Muscle of arm (tissue), 12 donors: ENCODE results near the gene PTPN23. TPM values are rescaled to one million over a fixed set of nuclear protein-coding genes. Genes with fewer than 3 reads are reported as not detected.
"Not testable (repeated sequence)": the region's sequence is repeated elsewhere in the genome, so short reads cannot be mapped to it uniquely, and the experiment has no call there.

ENCODE experiments used
- DNase-seq: peaks from one replicate; pipeline ENCODE4 v3.0.0-alpha.2; 2013
- polyA plus RNA-seq, 12 donors: library from polyadenylated mRNA; unstranded; fragments of 120-200 nt; gene quantifications; one replicate each; pipeline ENCODE4 v1.2.1, GENCODE V29; 2013; ENCODE audit not compliant: insufficient read length in 12 of 12

The PTPN23 gene
- polyA plus RNA-seq, 12 donors: 17.2 to 29.4 (median 19.7) TPM; not detected in 1

DNA sequence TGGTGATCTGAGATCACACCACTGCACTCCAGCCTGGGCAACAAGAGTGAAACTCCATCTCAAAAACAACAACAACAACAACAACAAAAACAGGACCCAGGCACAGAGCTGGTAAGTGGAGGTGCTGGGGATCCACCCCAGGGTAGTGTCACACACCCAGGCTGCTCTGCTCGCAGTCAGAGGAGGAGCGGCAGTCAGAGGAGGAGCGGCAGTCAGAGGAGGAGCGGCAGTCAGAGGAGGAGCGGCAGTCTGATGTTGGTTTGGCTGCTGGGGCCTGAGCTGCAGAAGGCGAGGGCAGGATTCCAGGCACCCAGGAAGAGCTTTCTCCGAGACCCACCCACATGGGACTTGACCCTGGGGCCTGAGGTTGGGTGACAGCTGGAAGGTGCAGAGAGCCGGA, 10.8 kb upstream of the PTPN23 start:
- DNase-seq: not testable (repeated sequence)

DNA sequence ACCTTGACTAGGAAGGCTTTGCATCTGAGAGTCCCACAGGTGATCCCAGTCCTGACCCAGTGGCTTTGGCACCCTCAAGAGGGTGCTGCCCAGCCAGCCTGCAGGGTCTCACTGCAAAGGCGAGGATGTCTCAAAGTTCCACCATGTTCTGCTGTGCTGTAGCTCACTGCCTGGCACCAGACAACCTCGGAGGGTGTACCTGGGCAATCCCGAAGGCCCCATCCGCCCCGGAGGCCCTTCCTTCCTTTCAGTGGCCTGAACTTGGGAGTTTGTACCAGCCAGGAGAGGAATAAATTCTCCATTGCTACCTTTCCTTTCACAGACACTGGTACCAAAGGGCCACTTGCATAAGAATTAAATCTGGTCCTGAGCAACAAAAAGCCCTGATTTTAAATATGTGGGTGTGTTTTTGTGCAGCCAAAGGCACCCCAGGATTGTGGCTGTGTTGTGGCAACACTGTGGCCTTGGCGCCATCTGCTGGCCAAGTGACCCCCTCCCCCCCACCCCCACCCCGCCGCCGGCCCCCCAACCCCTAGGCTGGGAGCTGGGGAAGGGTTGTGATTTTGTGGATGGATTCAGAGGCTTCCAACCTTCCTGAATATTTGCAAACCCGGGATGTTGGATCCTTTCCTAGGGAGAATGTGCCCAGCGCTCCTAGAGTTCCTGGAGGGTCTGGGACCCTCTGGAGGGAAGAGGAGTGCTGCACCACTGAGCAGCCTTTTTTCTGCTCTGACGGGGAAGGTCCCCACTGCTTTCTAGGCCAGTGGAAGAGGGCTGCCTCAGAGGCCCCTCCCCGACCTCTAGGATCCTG, 9.7 kb upstream of the PTPN23 start:
- no peak for DNase-seq

DNA sequence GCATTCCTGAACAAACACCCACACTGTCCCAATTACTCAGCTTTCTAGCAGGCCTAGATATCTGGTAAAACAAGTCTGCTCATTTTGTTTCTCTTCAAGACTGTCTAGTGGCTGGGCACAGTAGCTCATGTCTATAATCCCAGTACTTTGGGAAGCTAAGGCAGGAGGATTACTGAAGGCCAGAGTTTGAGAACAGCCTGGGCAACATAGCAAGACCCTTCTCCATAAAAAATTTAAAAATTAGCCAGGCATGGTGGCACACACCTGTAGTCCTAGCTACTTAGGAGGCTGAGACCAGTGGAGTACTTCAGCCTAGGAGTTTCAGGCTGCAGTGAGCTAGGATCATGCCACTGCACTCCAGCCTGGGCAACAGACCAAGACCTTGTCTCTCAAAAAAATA, 6.2 kb upstream of the PTPN23 start:
- no peak for DNase-seq

DNA sequence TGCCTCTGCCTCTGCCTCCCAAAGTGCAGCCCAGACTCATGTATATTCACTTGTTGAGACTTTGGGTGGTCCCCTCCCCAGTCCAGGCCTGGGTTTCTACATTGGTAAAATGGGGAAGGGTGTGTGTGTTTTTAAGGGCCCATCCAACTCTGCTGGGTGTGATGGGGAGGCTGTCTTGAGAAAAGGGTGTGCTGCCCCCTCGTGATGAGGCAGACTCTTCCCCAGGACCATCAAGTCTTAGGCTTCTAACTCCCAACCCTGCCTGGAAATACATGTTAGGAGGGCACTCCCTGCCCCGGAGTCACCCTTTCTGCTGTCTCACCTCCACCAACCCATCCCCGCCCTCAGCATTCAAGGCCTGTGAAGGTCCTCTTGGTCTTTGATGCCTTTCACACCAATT, 4.4 kb upstream of the PTPN23 start:
- DNase-seq: no peak

- no peak for DNase-seq
Observed at GRCh38 chr3:47377186-47377585, 3.6 kb upstream of the PTPN23 start.

GRCh38 chr3:47378869-47379268, 2.0 kb upstream of the PTPN23 start:
- no peak for DNase-seq

DNA sequence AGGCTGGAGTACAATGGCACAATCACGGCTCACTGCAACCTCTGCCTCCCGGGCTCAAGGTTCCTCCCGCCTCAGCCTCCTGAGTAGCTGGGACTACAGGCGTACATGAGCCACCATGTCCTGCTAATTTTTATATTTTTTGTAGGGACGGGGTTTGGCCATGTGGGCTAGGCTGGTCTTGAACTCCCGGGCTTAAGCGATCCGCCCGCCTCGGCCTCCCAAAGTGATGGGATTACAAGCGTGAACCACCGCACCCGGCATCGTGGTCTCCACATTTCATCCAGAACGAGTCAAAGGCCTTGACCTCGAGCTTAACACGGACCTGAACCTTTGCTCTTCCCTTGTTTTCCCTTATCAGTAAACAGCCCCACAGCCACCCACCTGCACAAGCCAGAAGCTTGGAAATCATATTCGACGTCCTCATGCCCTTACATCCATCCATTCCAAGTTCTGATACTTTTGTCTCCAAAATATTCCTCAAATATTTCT, 1.4 kb upstream of the PTPN23 start:
- no peak for DNase-seq

DNA sequence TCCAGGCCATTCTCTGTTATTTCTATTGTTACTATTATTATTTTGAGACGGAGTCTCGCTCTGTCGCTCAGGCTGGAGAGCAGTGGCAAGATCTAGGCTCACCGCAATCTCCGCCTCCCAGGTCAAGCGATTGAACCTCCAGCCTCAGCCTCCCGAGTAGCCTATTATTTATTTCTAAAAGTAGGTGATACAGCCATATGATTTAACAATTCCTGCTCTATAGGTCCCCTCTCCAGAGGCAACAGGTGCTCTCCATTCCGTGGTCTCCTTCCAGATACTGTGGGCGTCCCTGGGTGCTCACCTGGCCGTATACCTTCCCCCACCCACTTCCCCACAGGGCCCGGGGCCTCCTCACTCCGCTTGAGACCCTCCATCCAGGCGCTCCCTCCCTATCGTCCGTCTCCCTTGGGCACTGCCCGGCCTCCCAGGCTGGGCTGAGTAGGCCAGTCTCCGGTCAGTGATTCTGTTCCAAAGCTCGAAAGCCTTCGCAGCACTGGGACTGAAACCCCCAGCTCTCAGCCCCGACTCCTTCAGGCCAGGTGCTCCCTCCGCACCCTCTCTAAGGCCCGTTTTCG, 708 bp upstream of the PTPN23 start:
- DNase-seq: no peak

GRCh38 chr3:47381317-47382157, 716 bp downstream of the PTPN23 start:
- peak; percentile 90 for DNase-seq

DNA sequence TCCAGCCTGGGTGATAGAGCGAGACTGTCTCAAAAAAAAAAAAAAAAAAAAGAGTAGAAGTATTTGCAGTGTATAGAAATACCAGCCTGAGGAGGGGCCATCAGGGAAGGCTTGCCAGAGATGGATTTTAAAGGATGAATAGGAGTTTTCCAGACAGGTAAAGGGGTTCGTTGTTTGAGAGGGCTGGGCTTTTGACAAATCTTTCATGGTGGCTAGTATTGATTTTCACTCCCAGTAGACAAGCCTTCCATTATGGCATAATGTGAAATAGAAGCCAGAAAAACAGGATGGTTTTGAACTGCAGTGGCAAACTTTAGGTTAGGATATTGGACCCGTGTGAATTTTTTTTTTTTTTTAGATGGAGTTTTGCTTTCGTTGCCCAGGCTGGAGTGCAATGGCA, 3.6 kb downstream of the PTPN23 start:
- DNase-seq: no peak

- no peak for DNase-seq
Observed at GRCh38 chr3:47385007-47385406, 4.2 kb downstream of the PTPN23 start.

GRCh38 chr3:47385796-47386195, 5.0 kb downstream of the PTPN23 start:
- no peak for DNase-seq

GRCh38 chr3:47392933-47393332, 12.1 kb downstream of the PTPN23 start:
- no peak for DNase-seq

DNA sequence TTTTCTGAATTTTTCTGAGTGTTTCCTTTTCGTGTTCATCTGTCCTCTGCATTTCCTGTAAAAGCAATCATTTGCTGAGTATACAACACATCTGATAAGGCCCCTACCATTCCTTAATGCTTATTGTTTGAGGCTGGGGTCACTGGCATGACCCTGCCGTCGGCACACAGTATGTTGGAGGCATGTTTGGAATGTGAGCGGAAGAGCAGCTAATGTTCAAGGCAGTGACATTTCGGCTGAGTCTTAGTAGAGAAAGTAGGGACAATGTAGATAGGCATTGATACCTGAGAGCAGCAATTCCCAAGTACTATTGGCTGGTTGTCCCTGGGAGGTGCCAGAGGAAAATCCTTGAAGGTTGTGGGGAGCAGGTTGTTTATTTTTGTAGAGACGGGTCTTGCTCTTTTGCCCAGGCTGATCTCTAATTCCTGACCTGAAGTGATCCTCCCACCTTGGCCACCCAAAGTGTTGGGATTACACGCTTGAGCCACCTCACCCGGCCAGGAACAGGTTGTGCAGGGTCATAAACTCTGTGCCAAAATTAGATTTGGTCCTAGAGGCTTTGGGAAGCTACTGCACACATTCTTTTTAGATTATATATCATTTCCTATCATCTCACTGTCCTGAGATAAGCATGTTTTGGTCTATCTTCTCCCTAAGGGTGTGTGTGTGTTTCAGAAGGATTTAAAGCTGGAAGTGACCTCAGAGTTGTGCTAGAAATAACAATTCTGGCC, 13.5 kb downstream of the PTPN23 start:
- DNase-seq: no peak

DNA sequence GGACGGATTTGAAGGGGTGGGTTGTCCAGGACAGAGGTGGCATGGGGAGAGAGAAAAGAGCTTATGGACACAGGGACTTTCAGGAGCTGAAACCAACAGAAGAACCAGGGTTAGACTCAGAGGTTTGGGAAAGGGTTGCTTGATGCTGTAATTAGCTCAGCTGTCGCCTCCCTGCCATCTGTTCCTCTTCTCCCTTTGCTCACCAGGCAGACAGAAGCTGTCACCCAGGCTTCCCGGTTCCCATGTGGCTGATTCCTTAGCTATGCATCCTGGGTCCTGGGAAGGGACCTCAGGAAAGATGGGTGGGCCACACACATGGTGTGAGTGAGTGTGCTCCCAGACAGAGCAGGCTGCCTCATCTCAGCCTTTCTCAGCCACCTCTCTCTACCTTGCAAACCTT, 14.1 kb downstream of the PTPN23 start:
- no peak for DNase-seq

DNA sequence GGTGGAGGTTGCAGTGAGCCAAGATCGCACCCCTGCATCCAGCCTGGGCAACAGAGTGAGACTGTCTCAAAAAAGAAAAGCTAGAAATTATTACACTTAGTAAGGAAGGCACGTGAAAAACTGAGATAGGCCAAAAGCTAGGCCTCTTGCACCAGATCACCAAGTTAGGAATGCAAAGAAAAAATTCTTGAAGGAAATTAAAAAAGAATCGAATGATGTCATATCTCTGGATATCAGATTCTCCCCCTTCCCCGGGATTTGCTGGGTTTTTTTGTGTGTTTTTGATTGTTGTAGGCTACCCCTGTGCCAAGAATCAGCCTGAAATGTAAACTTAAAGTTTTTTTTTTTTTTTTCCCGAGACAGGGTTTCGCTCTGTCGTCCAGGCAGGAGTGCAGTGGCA, 17.4 kb downstream of the PTPN23 start:
- DNase-seq: no peak

- no peak for DNase-seq
Observed at GRCh38 chr3:47399016-47399415, 18.2 kb downstream of the PTPN23 start.

GRCh38 chr3:47399531-47400270, 18.9 kb downstream of the PTPN23 start:
- no peak for DNase-seq

DNA sequence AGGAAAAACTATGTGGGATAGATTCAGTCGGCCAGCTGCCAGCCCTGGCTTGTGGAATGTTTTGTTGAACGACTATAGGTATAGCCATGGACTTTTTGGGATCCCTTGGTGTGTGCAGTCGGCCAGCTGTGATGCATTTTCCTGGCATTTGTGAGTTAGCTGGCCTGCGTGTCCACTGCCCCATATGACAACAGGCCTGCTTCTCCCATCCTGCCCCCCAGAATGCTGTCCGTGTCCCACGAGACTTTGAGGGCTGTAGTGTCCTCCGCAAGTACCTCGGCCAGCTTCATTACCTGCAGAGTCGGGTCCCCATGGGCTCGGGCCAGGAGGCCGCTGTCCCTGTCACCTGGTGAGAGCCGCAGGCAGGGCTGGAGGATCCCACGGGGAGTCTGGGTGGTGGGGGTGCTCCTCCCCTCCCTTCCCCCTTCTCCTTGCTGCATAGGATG, 23.6 kb downstream of the PTPN23 start:
- DNase-seq: no peak

DNA sequence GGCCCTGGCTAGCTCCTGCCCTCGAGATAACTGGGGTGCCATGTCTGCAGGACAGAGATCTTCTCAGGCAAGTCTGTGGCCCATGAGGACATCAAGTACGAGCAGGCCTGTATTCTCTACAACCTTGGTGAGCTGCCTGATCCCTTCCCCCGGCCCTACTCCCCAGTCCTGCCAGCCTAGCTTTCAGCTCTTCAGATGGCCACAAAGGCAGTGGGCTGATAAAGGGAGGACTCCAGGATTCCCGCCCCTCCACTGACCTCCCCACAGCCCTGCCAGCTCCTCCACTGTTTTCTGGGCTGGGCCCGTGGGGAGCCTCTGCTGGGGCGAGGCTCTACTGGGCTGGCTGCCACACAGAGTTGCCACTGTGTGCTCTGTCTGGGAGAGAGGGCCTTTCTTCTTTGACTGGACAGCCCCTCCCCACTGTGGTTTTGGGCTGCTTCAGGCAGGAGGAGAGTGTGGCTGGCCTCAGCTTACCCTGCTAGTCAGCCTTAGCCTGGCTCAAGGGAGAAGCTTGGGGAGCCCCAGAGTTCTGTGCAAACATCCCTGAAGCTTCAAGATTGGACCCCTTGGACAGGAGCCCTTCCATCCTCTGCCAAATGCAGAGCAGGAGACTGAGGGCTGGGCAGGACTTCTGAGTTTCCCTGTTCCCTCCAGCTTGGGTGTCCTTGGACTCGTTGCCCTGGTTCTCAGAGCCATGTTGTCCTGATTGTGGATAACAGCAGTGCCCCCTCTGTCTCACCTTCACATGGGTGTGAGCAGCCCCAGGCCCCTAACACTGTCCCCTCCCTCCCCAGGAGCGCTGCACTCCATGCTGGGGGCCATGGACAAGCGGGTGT, 24.4 kb downstream of the PTPN23 start:
- DNase-seq: no peak
